IgD-negative memory B cell (primary cell): ENCODE data around the gene AGAP6. TPM values are rescaled to one million over a fixed set of nuclear protein-coding genes. Genes with fewer than 3 reads are reported as not detected.
"Not testable (repeated sequence)": the region's sequence is repeated elsewhere in the genome, so short reads cannot be mapped to it uniquely, and the experiment has no call there.

ENCODE experiments used
- H3K27ac Mint-ChIP-seq, 3 donors: one replicate each; pipeline ENCODE4 v1.8.0; 2020 to 2022; ENCODE audit warnings: mild to moderate bottlenecking in 3 of 3, mixed read lengths in 3 of 3, moderate library complexity in 1 of 3
- H3K27me3 Mint-ChIP-seq: one replicate; pipeline ENCODE4 v1.8.0; 2021; ENCODE audit warnings: mixed read lengths
- H3K36me3 Mint-ChIP-seq: one replicate; pipeline ENCODE4 v1.8.0; 2020; ENCODE audit warnings: mild to moderate bottlenecking, mixed read lengths
- H3K4me1 Mint-ChIP-seq, 3 donors: one replicate each; pipeline ENCODE4 v1.8.0; 2020 to 2022; ENCODE audit warnings: mixed read lengths in 3 of 3, mild to moderate bottlenecking in 1 of 3
- H3K4me3 Mint-ChIP-seq, 4 donors: one replicate each; pipeline ENCODE4 v1.8.0; 2020 to 2022; ENCODE audit warnings: mild to moderate bottlenecking in 4 of 4, mixed read lengths in 4 of 4, moderate library complexity in 3 of 4
- H3K9me3 Mint-ChIP-seq, 3 donors: one replicate each; pipeline ENCODE4 v1.8.0; 2020 to 2021; ENCODE audit warnings: mixed read lengths in 3 of 3, mild to moderate bottlenecking in 1 of 3
- polyA plus RNA-seq: library from polyadenylated mRNA; unstranded; fragments of 300-500 nt; fragmentation: Illumina TruSeq; gene quantifications from one replicate; pipeline ENCODE4 v1.2.3, GENCODE V29; 2021

Gene AGAP6
- polyA plus RNA-seq, 1 donor from 2014 or later, result 2.8 TPM

- H3K27me3 Mint-ChIP-seq, H3K9me3 Mint-ChIP-seq, H3K27ac Mint-ChIP-seq, H3K4me1 Mint-ChIP-seq, H3K36me3 Mint-ChIP-seq, H3K4me3 Mint-ChIP-seq: not testable (repeated sequence)
Observed at GRCh38 chr10:50055494-50056292, 67.5 kb downstream of the AGAP6 start.

GRCh38 chr10:50056654-50057053 is 68.4 kb downstream of the AGAP6 start:
- not testable (repeated sequence) for H3K9me3 Mint-ChIP-seq, H3K27me3 Mint-ChIP-seq, H3K4me1 Mint-ChIP-seq, H3K27ac Mint-ChIP-seq, H3K36me3 Mint-ChIP-seq, H3K4me3 Mint-ChIP-seq

GRCh38 chr10:50058727-50059126 is 70.5 kb downstream of the AGAP6 start:
- not testable (repeated sequence) for H3K27ac Mint-ChIP-seq, H3K36me3 Mint-ChIP-seq, H3K4me3 Mint-ChIP-seq, H3K4me1 Mint-ChIP-seq, H3K27me3 Mint-ChIP-seq, H3K9me3 Mint-ChIP-seq

GRCh38 chr10:50059946-50060345 is 71.7 kb downstream of the AGAP6 start:
- H3K36me3 Mint-ChIP-seq, H3K9me3 Mint-ChIP-seq, H3K27me3 Mint-ChIP-seq, H3K4me1 Mint-ChIP-seq, H3K27ac Mint-ChIP-seq, H3K4me3 Mint-ChIP-seq: not testable (repeated sequence)

Other genes starting within 250 kb of the AGAP6 start
- gene OGDHL, start 226.1 kb upstream of the AGAP6 start, polyA plus RNA-seq, result not detected
- gene PARG, start 46.4 kb upstream of the AGAP6 start, polyA plus RNA-seq, result 16.7 TPM
- gene TIMM23B, start 46.4 kb upstream of the AGAP6 start, polyA plus RNA-seq, result 18.5 TPM
- gene WASHC2A, start 79.5 kb downstream of the AGAP6 start, polyA plus RNA-seq, result 29.9 TPM